Activated naive CD8-positive, alpha-beta T cell treated with anti-CD3 and anti-CD28 coated beads, Interleukin-2, amount 50 U/mL, for 16 hours (primary cell): ENCODE data around the gene BACE1.
"Not testable (repeated sequence)": the region's sequence is repeated elsewhere in the genome, so short reads cannot be mapped to it uniquely, and the experiment has no call there.

ENCODE experiments used
- DNase-seq: peaks from one replicate; pipeline ENCODE4 v3.0.0-alpha.2; 2020; ENCODE audit warnings: low read depth, low spot score

Gene BACE1

DNA sequence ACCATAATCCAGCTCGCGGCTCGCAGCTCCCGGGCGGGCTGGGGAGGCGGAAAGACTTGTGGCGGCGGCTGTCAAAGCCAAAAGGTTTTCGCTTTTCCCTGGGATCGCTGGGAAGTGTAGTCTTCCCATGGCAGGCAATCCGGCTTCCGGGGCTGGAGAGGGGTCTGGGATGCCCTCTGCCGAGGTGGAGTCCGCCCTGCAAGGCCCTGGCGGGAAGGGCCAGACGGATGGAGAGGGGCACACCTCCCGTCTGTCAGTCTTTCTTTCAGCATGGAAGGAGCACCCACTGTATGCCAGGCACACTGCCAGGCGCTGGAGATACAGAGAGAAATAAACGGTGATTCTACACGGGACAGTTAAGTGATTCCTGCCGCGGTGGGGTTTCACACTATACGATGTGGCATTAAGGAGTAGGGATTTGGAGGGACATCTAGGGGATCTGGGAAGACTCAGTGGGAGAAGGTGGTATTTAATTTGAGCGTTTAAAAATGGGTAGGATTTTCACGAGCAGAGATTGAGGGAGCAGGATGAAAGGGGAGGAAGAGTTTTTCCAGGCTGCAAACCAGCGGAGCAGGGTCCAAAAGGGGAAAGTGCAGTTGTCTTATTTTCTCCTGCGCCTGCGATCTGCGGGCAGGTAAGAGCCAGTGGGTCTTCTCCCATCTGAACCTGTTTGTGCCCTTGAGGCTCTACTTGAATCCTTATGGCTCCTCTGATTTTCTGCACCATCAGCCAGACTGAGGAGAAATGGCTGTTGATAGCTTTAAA, at the start of gene BACE1:
TSS of gene BACE1 (minus strand) at position 60 of the 765 bp plus-strand sequence. CDS start 461 bp downstream, outside the sequence.
- no peak for DNase-seq

DNA sequence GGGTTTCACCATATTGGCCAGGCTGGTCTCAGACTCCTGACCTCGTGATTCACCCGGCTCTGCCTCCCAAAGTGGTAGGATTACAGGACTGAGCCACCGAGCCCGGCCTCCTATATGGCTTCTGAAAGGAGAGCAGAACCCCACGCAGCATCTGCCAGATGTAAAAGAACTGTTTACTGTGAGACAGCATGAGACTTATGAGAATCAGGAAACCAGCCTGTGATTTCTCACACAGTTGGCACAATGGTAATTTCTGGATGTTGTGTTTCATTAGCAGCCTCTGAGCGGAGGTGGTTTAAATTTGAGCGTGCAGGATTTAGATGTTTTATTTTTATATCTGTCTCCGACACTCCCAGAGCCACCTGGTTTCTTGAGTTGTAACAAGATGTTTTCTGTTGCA, 45.4 kb upstream of the BACE1 start:
- no peak for DNase-seq

DNA sequence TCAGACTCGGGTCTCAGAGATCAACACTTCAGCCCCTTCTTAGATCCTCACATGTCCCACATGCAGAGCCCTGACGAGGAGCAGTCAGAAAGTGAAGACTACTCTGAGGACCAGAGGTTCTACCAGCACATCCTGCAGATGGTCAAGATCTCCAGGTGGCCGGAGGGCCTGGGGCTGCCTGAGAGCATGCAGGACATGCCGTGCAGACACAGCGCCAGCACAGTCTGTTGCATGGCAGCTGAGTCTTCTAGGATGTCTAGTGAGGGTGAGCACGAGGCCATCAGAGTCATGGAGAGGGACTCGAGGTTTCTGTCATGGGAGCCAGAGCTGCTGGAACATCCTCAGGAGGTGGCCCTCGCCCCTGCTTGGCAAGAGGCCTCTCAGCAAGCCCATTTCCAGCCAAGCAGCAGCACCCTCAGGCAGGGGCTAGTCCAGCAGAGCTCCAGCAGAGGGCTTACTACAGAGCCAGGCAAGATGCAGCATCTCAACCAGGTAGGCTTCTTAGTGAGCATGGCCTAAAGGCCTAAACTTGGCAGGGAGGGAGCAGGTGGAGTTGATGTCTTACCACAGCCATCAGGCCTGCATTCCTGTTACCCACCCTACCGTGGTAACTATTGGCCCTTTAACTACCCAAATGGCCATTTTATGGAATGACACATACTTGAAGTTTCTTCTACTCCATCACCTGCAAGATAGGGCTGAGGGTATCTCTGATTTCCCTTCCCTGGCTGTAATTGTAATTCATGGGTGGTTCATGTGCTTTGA, 40.3 kb upstream of the BACE1 start:
- no peak for DNase-seq

DNA sequence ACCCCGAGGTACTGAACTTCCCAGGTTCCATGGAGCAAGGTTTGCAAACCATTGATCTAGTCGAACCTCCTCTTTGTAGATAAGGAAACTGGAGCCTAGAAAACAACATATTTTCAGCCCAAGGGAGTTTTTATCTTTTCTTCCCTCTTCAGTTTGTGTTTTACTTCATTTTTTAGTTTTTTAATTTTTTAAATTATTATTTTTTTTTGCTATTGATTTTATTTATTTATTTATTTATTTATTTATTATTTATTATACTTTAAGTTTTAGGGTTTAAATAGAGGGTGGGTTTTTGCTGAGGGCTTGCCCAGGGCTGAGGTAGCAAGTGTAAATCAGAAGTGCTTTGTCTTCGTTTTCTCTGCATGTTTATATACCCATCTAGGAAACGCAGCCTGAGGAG, 38.5 kb upstream of the BACE1 start:
- no peak for DNase-seq

DNA sequence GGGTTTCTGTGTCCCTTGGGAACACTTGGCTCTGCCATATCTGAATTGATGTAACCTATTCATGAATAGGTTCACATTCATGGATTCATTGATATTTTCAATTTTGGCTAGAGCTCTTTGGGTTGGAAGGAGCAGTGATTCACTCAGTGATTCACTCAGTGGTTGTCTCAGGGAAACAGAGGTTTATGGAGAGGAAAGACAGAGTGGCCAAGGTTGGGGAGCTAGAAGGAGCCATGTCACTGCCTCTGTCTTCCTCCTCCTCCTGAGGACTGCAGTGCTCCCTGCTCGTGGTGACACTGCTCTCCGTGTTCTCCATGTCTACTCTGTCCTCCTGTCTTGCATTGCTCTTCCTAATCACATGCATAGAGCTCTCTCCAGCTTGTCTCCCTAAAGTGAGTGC, 29.0 kb upstream of the BACE1 start:
- DNase-seq: no peak

DNA sequence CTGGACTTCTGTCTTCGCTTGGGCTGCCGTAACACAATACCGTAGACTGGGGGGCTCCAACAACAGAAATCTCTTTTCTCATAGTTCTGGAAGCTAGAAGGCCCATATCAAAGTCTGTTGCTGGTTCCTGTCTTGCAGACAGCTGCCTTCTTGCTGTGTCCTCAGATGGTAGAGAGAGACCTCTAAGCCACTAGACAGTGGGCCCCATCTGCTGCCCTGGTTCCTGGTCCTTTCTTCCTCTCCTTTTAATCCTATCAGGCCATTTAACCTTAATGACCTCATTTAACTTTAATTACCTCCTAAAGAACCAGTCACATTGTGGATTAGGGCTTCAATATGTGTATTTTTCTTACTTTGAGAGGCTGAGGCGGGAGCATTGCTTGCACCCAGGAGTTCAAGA, 21.0 kb upstream of the BACE1 start:
- DNase-seq: no peak

DNA sequence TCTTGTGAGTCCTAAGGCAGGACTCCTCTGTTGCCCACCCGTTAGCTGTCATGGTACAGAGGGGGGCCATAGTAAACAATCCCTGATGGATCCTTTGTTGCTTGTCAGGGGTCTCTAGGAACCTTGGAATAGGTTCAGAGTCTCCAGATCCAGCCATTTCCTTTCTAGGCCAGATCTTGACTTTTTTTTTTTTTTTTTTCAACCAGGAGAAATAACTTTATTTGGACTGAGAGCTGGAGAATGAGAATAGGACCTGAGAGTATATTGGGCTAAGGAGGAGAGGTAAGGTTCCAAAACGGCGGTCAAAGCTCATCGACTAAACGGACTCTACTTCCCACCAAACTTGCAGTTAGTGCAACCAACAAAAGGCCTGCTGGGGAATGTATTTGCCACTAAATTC, 19.3 kb upstream of the BACE1 start:
- no peak for DNase-seq

DNA sequence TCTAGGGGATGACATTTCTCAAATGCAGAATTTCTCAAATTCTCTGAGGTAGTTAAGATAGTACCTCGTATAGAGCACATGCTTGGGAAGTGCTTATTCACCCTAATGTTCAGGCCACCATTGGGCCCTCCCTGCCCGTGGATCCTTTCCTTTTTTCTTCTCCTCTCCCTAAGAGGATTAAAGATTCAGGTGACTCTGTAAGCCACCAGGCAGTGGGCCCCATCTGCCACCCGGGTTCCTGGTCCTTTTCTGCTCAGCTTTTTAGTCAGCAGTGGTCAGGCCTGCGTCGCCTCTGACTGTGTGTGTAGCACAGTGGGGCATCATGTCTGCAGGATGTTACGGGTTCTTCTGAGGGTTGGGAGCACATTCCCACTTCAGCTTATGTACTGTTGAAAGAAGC, 18.8 kb upstream of the BACE1 start:
- DNase-seq: no peak

DNA sequence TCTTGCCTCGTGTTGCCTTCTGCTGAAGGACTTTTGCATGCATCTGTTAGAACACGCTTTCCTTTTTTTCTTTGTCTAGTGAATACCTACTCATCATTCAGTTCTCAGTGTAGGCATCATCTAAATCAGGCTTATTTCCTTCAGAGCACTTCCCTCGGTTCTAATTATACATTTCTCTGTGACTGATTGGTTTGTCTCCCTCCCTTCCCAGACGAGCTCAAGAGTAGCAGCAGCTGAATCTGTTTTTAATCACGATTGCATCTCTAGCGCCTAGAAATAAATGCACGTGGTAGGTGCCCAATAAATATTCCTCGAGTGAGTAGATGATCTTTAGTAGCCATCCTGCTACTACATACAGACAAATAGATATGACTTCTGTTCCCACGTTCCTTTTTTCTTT, 17.9 kb upstream of the BACE1 start:
- DNase-seq: no peak

DNA sequence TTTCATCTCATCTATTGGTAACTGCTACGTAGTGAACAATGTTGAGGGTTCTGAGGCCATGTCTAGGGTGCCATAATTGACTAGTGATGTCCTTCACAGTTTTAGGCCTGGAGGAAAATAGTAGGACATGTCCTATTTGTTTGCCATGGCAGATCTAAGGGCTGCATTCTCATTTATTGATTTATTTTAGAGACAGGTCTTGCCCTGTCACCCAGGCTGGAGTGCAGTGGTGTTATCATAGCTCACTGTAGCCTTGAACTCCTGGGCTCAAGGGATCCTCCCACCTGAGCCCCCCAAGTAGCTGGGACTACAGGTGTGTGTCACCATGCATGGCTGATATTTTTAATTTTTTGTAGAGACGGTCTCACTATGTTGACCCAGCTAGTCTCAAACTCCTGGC, 16.8 kb upstream of the BACE1 start:
- no peak for DNase-seq

DNA sequence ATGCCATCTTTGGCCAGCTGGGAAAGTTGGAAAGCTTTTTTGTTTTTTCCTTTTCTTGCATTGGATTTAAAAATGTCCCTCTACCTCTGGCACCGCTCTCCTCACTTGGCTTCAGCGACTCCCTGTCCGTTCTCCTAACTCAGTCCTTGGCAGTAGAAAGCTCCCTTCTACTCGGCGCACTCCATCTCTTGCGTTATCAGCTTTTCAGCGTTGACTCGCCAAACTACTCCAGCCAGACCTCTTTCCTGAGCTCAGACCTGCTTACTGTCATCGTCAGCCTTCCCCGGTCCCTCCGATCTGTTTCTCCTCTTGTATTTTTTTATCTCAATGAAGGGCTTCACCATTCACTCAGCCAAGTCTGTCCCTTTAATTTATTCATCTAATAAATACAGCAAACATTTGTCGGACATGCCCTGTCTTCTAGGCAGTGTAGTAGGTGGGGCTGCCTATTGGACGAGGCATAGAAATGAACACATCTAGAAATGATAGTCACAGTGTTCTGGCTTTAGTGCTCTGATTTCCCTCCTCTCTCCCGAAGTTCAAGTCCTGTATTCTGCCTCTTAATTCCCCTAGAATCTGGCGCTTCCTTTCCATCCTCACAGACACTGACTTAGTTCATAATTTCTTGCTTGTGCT, 12.4 kb upstream of the BACE1 start:
- no peak for DNase-seq

DNA sequence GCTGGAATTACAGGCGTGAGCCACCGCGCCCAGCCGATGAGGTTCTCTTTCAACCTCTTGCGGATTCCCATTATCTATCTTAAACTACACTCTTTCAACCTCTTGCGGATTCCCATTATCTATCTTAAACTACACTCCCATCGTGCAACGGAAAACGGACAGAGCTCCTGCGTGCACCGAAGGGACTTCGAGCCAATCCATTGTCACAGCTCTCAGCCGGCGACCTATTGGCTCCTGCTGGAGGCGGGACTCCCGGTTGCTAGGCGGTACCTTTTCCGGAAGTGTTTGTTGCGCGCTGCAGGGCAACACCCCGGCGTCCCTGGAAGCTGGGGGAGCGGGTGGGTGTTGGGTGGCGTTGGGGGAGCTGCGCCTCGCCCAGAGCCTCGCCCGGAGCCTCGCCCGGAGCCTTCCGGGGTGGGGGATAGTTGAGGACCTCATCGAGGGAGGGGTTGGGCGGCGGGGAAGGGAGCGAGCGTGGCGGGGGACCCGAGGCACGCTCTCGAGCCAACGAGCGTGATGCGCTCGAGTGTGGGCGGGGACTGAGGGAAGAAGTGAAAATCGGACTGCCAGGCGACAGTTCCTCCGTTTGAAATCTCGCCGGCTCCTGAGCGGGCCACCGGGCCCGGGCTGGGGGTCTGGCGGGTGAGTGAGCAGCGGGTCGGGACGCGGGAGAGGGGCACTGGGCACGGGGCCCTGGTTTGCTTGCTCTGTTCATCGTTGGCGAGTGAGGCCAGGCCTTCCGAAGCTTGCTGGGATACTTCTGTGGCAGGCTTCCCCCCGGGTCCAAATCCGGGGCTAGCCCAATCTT, 11.7 kb upstream of the BACE1 start, which contains the start of gene CEP164:
TSS of gene CEP164 (plus strand) at position 288 of the 808 bp plus-strand sequence. CDS start 10,733 bp downstream, outside the sequence.
- DNase-seq: peak; percentile 87

DNA sequence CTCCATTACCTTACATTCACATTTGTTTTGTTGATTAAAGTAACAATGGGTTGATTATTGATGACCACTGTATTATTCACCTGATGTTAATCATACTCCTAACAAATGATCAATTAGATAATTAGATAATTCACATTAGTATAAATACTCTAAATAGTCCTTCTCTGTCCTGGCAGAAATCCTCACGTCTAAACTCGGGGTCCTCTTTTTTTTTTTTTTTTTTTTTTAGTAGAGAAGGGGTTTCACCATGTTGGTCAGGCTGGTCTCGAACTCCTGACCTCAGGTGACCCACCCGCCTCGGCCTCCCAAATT, 11.2 kb upstream of the BACE1 start:
- not testable (repeated sequence) for DNase-seq

DNA sequence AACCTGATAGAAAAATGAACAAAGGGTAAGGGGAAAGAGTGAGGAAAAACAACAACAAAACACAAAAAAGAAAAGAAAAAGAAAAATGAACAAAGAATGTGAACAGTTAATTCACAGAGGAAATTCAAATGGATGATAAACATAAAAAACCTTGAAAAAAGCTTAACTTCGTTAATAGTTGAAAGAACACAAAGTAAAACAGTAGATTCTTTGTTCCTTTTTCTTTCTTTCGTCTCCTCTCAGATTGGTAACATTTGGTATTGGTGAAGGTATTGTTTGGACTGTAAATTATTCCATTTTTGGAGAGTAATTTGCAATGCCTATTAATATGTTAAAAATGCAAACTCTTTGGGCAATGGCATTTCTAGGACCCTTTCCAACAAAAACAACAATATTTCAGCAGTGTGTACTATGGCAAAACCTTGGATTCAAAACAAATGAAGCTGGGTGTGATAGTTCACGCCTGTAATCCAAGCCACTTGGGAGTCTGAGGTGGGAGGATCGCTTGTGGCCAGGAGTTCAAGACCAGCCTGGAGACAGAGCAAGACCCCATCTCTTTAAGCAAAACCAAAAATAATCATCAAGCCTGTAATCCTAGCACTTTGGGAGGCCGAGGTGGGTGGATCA, 3.3 kb upstream of the BACE1 start:
- DNase-seq: no peak

DNA sequence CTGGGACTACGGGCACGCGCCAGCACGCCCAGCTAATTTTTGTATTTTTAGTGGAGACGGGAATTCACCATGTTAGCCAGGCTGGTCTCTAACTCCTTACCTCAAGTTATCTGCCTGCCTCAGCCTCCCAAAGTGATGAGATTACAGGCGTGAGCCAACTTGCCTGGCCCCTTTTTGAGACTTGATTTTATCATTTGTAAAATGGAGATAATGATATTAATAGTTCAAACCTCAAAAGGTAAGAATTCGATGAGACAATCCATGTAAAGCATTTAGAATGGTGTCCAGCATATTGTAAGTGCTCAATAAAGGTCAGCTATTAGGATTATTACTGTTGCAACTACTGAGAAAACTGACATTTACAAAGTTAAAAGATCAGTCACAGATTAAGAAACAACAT, 2.7 kb upstream of the BACE1 start:
- no peak for DNase-seq

DNA sequence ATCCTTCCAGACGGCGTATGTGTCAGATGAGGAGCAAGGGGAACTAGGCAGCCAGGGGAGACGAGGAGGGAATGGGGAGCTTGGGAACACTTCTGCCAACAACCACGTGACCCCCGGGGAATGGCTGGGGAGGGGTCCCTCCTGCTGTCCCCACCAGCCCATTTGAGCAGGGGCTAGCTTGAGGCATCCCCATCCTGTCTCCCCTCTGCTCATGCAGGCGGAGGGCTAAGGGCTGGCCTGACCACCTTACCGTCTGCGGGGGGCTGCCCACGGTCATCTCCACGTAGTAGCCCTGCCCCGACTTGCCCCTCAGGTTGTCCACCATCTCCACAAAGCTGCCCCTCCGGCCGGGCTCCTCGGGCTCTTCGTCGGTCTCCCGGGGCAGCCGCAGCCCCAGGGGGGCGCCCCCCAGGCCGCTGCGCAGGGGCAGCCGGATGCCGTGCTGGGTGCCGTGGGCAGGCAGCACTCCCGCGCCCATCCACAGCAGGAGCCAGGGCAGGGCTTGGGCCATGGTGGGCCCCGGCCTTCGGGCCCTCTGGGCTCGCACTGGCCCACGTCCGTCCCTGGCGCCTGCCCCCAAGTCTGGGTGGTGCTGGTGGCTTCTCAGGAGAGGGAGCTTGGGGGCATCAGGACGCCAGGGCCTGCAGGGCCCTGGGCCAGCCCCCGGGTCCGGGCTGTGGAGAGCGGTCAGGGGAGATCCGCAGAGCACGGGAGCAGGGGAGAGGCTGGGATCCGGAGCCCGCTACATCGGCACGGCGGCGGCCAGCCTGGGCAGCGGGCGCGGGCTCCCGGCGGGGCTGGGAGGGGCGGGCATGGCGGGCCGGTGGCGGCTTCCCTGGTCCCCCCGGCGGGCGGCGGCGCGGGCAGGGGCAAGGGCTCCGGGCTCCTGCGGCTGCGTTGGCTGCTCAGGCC, 515 bp downstream of the BACE1 start:
- no peak for DNase-seq

DNA sequence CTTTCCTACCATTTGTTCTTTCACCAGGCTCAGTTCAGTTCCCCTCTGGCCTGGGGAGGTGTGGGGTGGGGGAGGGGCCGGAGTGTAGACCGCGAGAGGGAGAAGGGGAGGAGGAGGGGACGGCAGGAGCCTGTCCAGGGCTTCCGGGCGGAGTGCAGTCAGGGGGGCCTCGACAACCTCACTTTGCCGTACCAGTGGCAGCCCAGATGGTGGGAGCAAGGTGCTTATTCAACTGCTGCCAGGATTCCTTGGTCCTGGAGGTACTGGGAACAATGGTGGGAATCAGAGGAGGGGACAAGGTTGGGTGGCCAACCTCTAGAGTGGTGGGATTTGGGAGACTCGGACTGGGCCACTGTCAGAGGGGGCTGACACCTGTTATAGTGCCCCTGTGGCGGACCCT, 1.2 kb downstream of the BACE1 start:
- no peak for DNase-seq

DNA sequence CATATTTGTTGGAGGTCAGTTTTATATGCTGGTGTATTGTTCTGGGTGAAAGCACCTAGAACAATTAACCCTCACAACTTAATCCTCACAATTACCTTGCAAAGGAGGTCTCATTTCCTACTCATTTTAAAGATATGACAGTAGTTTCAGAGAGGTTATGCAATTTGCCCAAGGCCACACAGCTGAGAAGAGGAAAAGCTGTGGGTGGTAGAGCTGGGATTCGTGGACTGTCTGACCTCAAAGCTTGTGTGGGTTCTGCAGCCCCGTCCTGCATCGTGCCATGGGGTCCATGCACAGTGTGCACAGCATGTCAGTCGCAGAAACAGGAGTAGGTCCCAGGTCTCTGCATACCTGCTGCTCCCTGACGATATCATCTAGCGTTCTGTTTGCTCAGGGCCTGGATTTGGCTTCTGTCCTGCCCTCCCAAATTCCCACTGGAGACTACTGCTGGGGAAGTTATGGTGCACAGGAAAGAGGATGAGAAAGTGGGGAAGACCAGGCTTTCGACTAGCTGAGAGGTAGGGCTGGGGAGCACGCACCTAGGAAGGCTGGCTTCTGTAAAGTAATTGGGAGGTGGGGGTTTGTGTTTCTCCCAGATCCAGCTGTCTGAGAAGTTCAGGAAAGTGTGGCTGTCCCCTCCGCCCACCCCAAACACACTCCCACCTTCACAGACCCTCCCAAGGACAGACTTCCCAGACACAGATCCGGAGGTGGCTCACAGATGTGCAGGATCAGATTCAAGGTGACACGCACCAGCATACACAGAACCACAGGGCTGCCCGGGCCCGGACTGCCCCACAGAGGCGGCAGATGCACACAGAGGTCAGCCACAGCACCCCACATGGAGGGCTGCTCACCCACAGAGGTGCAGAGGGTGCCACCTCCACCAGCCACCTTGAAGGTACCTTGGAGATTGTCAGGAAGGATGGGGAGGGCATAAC, 2.0 kb downstream of the BACE1 start:
- no peak for DNase-seq

DNA sequence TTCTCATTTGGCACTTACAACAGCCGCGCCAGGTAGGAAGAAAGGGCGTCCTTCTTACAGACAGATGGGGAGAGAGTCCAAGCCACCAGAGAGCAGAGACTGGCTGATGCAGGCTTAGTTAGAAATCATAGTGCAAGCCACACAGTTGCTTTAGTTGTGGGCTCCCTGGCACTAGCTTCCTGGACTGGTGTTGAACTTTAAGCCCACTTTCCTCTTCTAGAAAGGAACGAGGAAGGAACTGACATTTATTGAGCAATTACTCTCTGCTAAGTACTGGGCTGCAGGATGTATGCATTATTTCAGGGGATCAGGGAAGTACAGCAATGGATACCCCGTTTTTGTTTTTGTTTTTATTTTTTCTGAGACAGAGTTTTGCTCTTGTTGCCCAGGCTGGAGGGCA, 3.0 kb downstream of the BACE1 start:
- DNase-seq: no peak
